ENCODE measurements around the gene POLR1H. TPM values are rescaled to one million over a fixed set of nuclear protein-coding genes. Genes with fewer than 3 reads are reported as not detected.

The POLR1H gene
- polyA plus RNA-seq, 3 donors = 36.2 to 62.4 (median 45.0) TPM

- H3K9ac ChIP-seq (ENCODE audit: insufficient read depth, low read length, poor library complexity, severe bottlenecking) = no peak within 1 kb of the TSS
- no peak for TF ChIP-seq CTCF (IDR thresholded peaks at IDR 0.05)
- H3K27ac Mint-ChIP-seq = no peak within 1 kb of the TSS
- H4K20me1 ChIP-seq (ENCODE audit: insufficient read depth, low read length) = no peaks in the 10 kb centered on the region
- H3K36me3 ChIP-seq (replicated peaks in 1 of 2; ENCODE audit: control insufficient read depth in 1 of 2, insufficient read depth in 2 of 2, low read length in 2 of 2) = peaks cover 0 to 4% of the 10 kb centered on the region in 2 donors
- H3K9me3 Mint-ChIP-seq = peaks cover 4 to 33% (median 17%) of the 10 kb centered on the region in 7 donors
- H3K4me1 Mint-ChIP-seq = peaks cover 20% of the 10 kb centered on the region
- intact Hi-C loops (cut with micrococcal nuclease) = no loop called here
- H3K79me2 ChIP-seq (ENCODE audit: insufficient read depth, low read length) = no peaks in the 10 kb centered on the region
- WGBS (ENCODE audit: insufficient coverage) = 2% methylated on average over 63 of the region's 64 CpGs
- H3K4me2 ChIP-seq (replicated peaks; ENCODE audit: extremely low read depth, low read length, poor library complexity, severe bottlenecking) = no peak within 1 kb of the TSS
- peaks cover 83 to 98% of the 10 kb centered on the region in 2 donors for H3K27me3 ChIP-seq (ENCODE audit: control insufficient read depth in 2 of 2, insufficient read depth in 2 of 2, low read length in 2 of 2)
- peaks cover 0 to 32% of the 10 kb centered on the region in 2 donors for H3K9me3 ChIP-seq (replicated peaks in 1 of 2; ENCODE audit: control insufficient read depth in 1 of 2, insufficient read depth in 1 of 2, low read length in 2 of 2)
- no peak within 1 kb of the TSS for H2AFZ ChIP-seq (ENCODE audit: insufficient read depth, low read depth, low read length, poor library complexity, severe bottlenecking)
- DNase-seq = no peak
- no peak within 1 kb of the TSS for H3K27ac ChIP-seq (ENCODE audit: low read depth in 1 of 2, low read length in 2 of 2)
- peaks cover 22 to 39% of the 10 kb centered on the region in 2 donors for H3K36me3 Mint-ChIP-seq
- no peak within 1 kb of the TSS for H3K4me3 ChIP-seq (replicated peaks in 1 of 3; ENCODE audit: low read depth in 2 of 3, low read length in 3 of 3)
- peak within 1 kb of the TSS in 1 of 2 donors; percentile 86 for H3K4me3 Mint-ChIP-seq
- peaks cover 87 to 98% (median 92%) of the 10 kb centered on the region in 3 donors for H3K27me3 Mint-ChIP-seq (ENCODE audit: low read depth in 3 of 3)
- H3K4me1 ChIP-seq (ENCODE audit: control insufficient read depth in 1 of 2, insufficient read depth in 2 of 2, low read length in 2 of 2) = peaks cover 8 to 22% of the 10 kb centered on the region in 2 donors
These were observed 14.2 kb downstream of the POLR1H start, which contains the start of gene RNF39 for GRCh38 chr6:30075094-30075789. RNF39 (minus strand) TSS chr6:30075769; CDS start chr6:30075585, 184 bp downstream.

GRCh38 chr6:30075790-30076732 is 15.0 kb downstream of the POLR1H start:
- TF ChIP-seq CTCF (IDR thresholded peaks at IDR 0.05) = peak; percentile 23
- Histone ChIP-seq H3K4me2 (replicated peaks; ENCODE audit: extremely low read depth, low read length, poor library complexity, severe bottlenecking) (no peak overlapping the region), H3K4me1 (ENCODE audit: control insufficient read depth in 1 of 2, insufficient read depth in 2 of 2, low read length in 2 of 2) (peaks cover 5 to 16% of the 10 kb centered on the region in 2 donors), H2AFZ (ENCODE audit: insufficient read depth, low read depth, low read length, poor library complexity, severe bottlenecking) (no peak overlapping the region), H3K4me3 (replicated peaks in 1 of 3; ENCODE audit: low read depth in 2 of 3, low read length in 3 of 3) (no peak overlapping the region), H3K9ac (ENCODE audit: insufficient read depth, low read length, poor library complexity, severe bottlenecking) (no peak overlapping the region), H3K79me2 (ENCODE audit: insufficient read depth, low read length) (no peaks in the 10 kb centered on the region), H3K27ac (ENCODE audit: low read depth in 1 of 2, low read length in 2 of 2) (no peak overlapping the region), H3K27me3 (ENCODE audit: control insufficient read depth in 2 of 2, insufficient read depth in 2 of 2, low read length in 2 of 2) (peaks cover 75 to 91% of the 10 kb centered on the region in 2 donors), H4K20me1 (ENCODE audit: insufficient read depth, low read length) (no peaks in the 10 kb centered on the region), H3K36me3 (replicated peaks in 1 of 2; ENCODE audit: control insufficient read depth in 1 of 2, insufficient read depth in 2 of 2, low read length in 2 of 2) (no peaks in the 10 kb centered on the region), H3K9me3 (replicated peaks in 1 of 2; ENCODE audit: control insufficient read depth in 1 of 2, insufficient read depth in 1 of 2, low read length in 2 of 2) (peaks cover 0 to 32% of the 10 kb centered on the region in 2 donors)
- peaks cover 3 to 33% (median 12%) of the 10 kb centered on the region in 7 donors for H3K9me3 Mint-ChIP-seq
- H3K27ac Mint-ChIP-seq = no peak overlapping the region
- no peak for DNase-seq
- H3K4me1 Mint-ChIP-seq = peaks cover 15% of the 10 kb centered on the region
- intact Hi-C loops (cut with micrococcal nuclease) = no loop called here
- peaks cover 85 to 92% (median 87%) of the 10 kb centered on the region in 3 donors for H3K27me3 Mint-ChIP-seq (ENCODE audit: low read depth in 3 of 3)
- 48% methylated on average over 9 of the region's 22 CpGs for whole genome bisulfite sequencing (ENCODE audit: insufficient coverage)
- peaks cover 15 to 32% of the 10 kb centered on the region in 2 donors for H3K36me3 Mint-ChIP-seq
- peak overlapping the region in 1 of 2 donors; percentile 86 for H3K4me3 Mint-ChIP-seq
